Skeletal muscle satellite cell (primary cell): ENCODE data around the gene LAMA2.
"Not testable (repeated sequence)": the region's sequence is repeated elsewhere in the genome, so short reads cannot be mapped to it uniquely, and the experiment has no call there.

ENCODE experiments used
- H3K27me3 ChIP-seq: 2 replicates; pipeline ENCODE4 v1.7.0; 2013; ENCODE audit warnings: low read length; ENCODE audit not compliant: control insufficient read depth, insufficient read depth
- H3K36me3 ChIP-seq: 2 replicates; pipeline ENCODE4 v1.7.0; 2013; ENCODE audit warnings: mild to moderate bottlenecking, control low read depth, low read length; ENCODE audit not compliant: insufficient read depth
- H3K4me1 ChIP-seq: 2 replicates; pipeline ENCODE4 v1.7.0; 2013; ENCODE audit warnings: low read length; ENCODE audit not compliant: control insufficient read depth, insufficient read depth
- H3K4me2 ChIP-seq: 2 replicates; pipeline ENCODE4 v1.7.0; 2013; ENCODE audit warnings: mild to moderate bottlenecking, low read length
- H3K4me3 ChIP-seq: 2 replicates; pipeline ENCODE4 v1.7.0; 2013; ENCODE audit warnings: low read length
- H3K9ac ChIP-seq: 2 replicates; pipeline ENCODE4 v1.7.0; 2013; ENCODE audit warnings: mild to moderate bottlenecking, low read depth, low read length, moderate library complexity
- H3K9me3 ChIP-seq: replicated peaks from 2 replicates; pipeline ENCODE4 v1.7.0; 2013; ENCODE audit warnings: mild to moderate bottlenecking, control low read depth, low read length

The LAMA2 gene

GRCh38 chr6:129163551-129163950, 280.6 kb downstream of the LAMA2 start:
- Histone ChIP-seq H3K27me3 (no peaks in the 10 kb centered on the region), H3K36me3 (no peaks in the 10 kb centered on the region), H3K4me3 (no peak overlapping the region), H3K4me1 (no peaks in the 10 kb centered on the region), H3K4me2 (no peak overlapping the region), H3K9me3 (no peaks in the 10 kb centered on the region), H3K9ac (no peak overlapping the region)

- no peaks in the 10 kb centered on the region for H3K27me3 ChIP-seq
- no peak overlapping the region for H3K4me3 ChIP-seq
- no peak overlapping the region for H3K4me2 ChIP-seq
- H3K9ac ChIP-seq = no peak overlapping the region
- no peaks in the 10 kb centered on the region for H3K36me3 ChIP-seq
- H3K9me3 ChIP-seq = no peaks in the 10 kb centered on the region
- no peaks in the 10 kb centered on the region for H3K4me1 ChIP-seq
These were observed 281.1 kb downstream of the LAMA2 start for GRCh38 chr6:129164032-129164431.

GRCh38 chr6:129172279-129172995, 289.5 kb downstream of the LAMA2 start:
- H3K4me1 ChIP-seq, H3K9ac ChIP-seq, H3K4me3 ChIP-seq, H3K27me3 ChIP-seq, H3K36me3 ChIP-seq, H3K9me3 ChIP-seq, H3K4me2 ChIP-seq: not testable (repeated sequence)

GRCh38 chr6:129175066-129175465, 292.1 kb downstream of the LAMA2 start:
- Histone ChIP-seq H3K4me1 (peaks cover 7% of the 10 kb centered on the region), H3K4me3 (no peak overlapping the region), H3K36me3 (no peaks in the 10 kb centered on the region), H3K9me3 (no peaks in the 10 kb centered on the region), H3K4me2 (no peak overlapping the region), H3K9ac (no peak overlapping the region), H3K27me3 (no peaks in the 10 kb centered on the region)

- H3K9ac ChIP-seq = no peak overlapping the region
- no peaks in the 10 kb centered on the region for H3K9me3 ChIP-seq
These were observed 294.9 kb downstream of the LAMA2 start for GRCh38 chr6:129177801-129178200.

GRCh38 chr6:129179283-129179682, 296.3 kb downstream of the LAMA2 start:
- Histone ChIP-seq H3K4me1 (peaks cover 26% of the 10 kb centered on the region), H3K27me3 (no peaks in the 10 kb centered on the region), H3K4me3 (no peak overlapping the region), H3K36me3 (no peaks in the 10 kb centered on the region), H3K4me2 (no peak overlapping the region), H3K9me3 (no peaks in the 10 kb centered on the region), H3K9ac (no peak overlapping the region)

More at GRCh38 chr6:129177801-129178200, 294.9 kb downstream of the LAMA2 start:
- no peaks in the 10 kb centered on the region for H3K27me3 ChIP-seq
- H3K4me1 ChIP-seq = peaks cover 13% of the 10 kb centered on the region
- no peaks in the 10 kb centered on the region for H3K36me3 ChIP-seq
- H3K4me3 ChIP-seq = no peak overlapping the region
- H3K4me2 ChIP-seq = no peak overlapping the region

GRCh38 chr6:129181001-129181400, 298.1 kb downstream of the LAMA2 start:
- Histone ChIP-seq H3K9me3 (no peaks in the 10 kb centered on the region), H3K27me3 (no peaks in the 10 kb centered on the region), H3K4me2 (no peak overlapping the region)

GRCh38 chr6:129183187-129183591, 300.3 kb downstream of the LAMA2 start:
- Histone ChIP-seq H3K36me3 (no peaks in the 10 kb centered on the region), H3K4me1 (peaks cover 47% of the 10 kb centered on the region), H3K27me3 (no peaks in the 10 kb centered on the region), H3K4me2 (no peak overlapping the region), H3K9ac (no peak overlapping the region), H3K9me3 (no peaks in the 10 kb centered on the region), H3K4me3 (no peak overlapping the region)

More at GRCh38 chr6:129181001-129181400, 298.1 kb downstream of the LAMA2 start:
- no peak overlapping the region for H3K9ac ChIP-seq
- peaks cover 32% of the 10 kb centered on the region for H3K4me1 ChIP-seq
- no peak overlapping the region for H3K4me3 ChIP-seq
- no peaks in the 10 kb centered on the region for H3K36me3 ChIP-seq

GRCh38 chr6:129183681-129184301, 300.9 kb downstream of the LAMA2 start:
- Histone ChIP-seq H3K9me3 (no peaks in the 10 kb centered on the region), H3K9ac (no peak overlapping the region), H3K27me3 (no peaks in the 10 kb centered on the region), H3K4me2 (no peak overlapping the region), H3K36me3 (no peaks in the 10 kb centered on the region), H3K4me3 (no peak overlapping the region), H3K4me1 (peaks cover 47% of the 10 kb centered on the region)

- Histone ChIP-seq H3K36me3 (no peaks in the 10 kb centered on the region), H3K4me3 (no peak overlapping the region), H3K9ac (no peak overlapping the region), H3K4me1 (peaks cover 47% of the 10 kb centered on the region), H3K4me2 (peak overlapping the region; percentile 9), H3K27me3 (no peaks in the 10 kb centered on the region), H3K9me3 (no peaks in the 10 kb centered on the region)
These were observed 301.4 kb downstream of the LAMA2 start for GRCh38 chr6:129184324-129184723.

- Histone ChIP-seq H3K4me3 (no peak overlapping the region), H3K9ac (peak overlapping the region; percentile 8), H3K9me3 (no peaks in the 10 kb centered on the region), H3K36me3 (no peaks in the 10 kb centered on the region), H3K27me3 (no peaks in the 10 kb centered on the region), H3K4me1 (peaks cover 47% of the 10 kb centered on the region), H3K4me2 (peak overlapping the region; percentile 9)
These were observed 301.9 kb downstream of the LAMA2 start for GRCh38 chr6:129184808-129185366.
